Measurements from ENCODE around the gene DGCR8. TPM values are rescaled to one million over a fixed set of nuclear protein-coding genes. Genes with fewer than 3 reads are reported as not detected.

The DGCR8 gene
- total RNA-seq, 4 donors from 2014 or later: 13.7 to 33.8 (median 18.7) TPM

DNA sequence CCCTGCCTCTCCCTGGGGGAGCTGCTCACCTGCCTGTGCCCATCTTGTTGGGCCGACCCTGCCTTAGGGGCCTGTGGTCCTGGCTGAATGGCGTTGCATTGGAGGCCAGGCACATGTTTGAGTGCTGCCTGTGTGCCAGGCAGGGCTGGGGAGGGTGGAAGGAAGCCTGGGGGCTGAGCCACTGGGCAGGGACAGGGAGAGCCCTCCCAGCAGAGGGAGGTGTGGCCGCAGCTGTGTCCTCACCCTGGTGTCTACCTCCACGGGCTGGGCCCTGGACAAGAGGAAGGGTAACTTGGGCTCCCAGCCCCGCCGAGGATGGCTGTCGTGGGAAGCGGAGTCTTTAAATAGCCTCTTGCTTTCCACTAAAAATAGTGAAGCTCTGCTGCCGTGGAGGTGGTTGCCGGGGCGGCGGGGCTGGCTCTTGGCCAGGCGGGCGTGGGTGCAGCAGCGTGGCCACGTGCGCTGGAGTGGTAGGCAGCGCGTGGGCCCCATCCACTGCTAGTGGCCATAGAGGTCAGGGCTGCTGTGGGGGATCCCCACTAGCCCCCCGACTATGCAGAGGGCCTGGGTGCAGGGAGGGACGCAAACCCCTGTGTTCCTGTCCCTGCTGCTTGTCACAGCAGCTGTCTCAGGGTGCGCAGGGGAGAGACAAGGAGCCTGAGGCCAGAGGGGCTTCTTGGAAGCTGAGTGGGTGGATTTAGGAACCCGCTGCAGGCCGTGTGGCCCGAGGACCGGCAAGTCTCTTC lies 57.8 kb downstream of the DGCR8 start:
- WGBS, 2 donors: 36 to 43% methylated on average over 3 to 10 of the region's 26 CpGs
- Histone ChIP-seq H3K9me3 (no peaks in the 10 kb centered on the region), H3K36me3 (peaks cover 0 to 40% (median 4%) of the 10 kb centered on the region in 3 donors), H3K4me3 (no peak overlapping the region), H3K4me1 (peaks cover 26 to 59% (median 54%) of the 10 kb centered on the region in 3 donors), H3K27me3 (no peaks in the 10 kb centered on the region), H3K27ac (no peak overlapping the region)
- intact Hi-C loops (cut with DNase I): no loop called here
- DNase-seq: no peak
- no peak for TF ChIP-seq POLR2A (IDR thresholded peaks at IDR 0.05)
- TF ChIP-seq, protein P1, sequence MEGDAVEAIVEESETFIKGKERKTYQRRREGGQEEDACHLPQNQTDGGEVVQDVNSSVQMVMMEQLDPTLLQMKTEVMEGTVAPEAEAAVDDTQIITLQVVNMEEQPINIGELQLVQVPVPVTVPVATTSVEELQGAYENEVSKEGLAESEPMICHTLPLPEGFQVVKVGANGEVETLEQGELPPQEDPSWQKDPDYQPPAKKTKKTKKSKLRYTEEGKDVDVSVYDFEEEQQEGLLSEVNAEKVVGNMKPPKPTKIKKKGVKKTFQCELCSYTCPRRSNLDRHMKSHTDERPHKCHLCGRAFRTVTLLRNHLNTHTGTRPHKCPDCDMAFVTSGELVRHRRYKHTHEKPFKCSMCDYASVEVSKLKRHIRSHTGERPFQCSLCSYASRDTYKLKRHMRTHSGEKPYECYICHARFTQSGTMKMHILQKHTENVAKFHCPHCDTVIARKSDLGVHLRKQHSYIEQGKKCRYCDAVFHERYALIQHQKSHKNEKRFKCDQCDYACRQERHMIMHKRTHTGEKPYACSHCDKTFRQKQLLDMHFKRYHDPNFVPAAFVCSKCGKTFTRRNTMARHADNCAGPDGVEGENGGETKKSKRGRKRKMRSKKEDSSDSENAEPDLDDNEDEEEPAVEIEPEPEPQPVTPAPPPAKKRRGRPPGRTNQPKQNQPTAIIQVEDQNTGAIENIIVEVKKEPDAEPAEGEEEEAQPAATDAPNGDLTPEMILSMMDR (IDR thresholded peaks at IDR 0.05): no peak

- Histone ChIP-seq H3K27me3 (no peaks in the 10 kb centered on the region), H3K4me1 (peaks cover 22 to 59% (median 49%) of the 10 kb centered on the region in 3 donors), H3K27ac (no peak overlapping the region), H3K36me3 (peaks cover 0 to 45% (median 4%) of the 10 kb centered on the region in 3 donors), H3K9me3 (no peaks in the 10 kb centered on the region), H3K4me3 (no peak overlapping the region)
- no peak for DNase-seq
- intact Hi-C loops (cut with DNase I): no loop called here
- WGBS, 2 donors: 10 to 48% methylated on average over 2 of the region's 4 CpGs
- TF ChIP-seq, protein P1 (IDR thresholded peaks at IDR 0.05): no peak
- TF ChIP-seq POLR2A (IDR thresholded peaks at IDR 0.05): no peak
Measured at GRCh38 chr22:20138417-20138738, 58.3 kb downstream of the DGCR8 start.

GRCh38 chr22:20138868-20139267 lies 58.8 kb downstream of the DGCR8 start:
- WGBS, 2 donors: 90 to 96% methylated on average over 7 to 9 of the region's 16 CpGs
- intact Hi-C loops (cut with DNase I): no loop called here
- no peak for DNase-seq
- TF ChIP-seq, protein P1 (IDR thresholded peaks at IDR 0.05): no peak
- no peak for TF ChIP-seq POLR2A (IDR thresholded peaks at IDR 0.05)
- Histone ChIP-seq H3K36me3 (peaks cover 0 to 50% (median 4%) of the 10 kb centered on the region in 3 donors), H3K27me3 (no peaks in the 10 kb centered on the region), H3K9me3 (no peaks in the 10 kb centered on the region), H3K4me1 (peaks cover 20 to 57% (median 44%) of the 10 kb centered on the region in 3 donors), H3K4me3 (no peak overlapping the region), H3K27ac (no peak overlapping the region)

GRCh38 chr22:20139391-20140106 lies 59.5 kb downstream of the DGCR8 start:
- Histone ChIP-seq H3K36me3 (peaks cover 0 to 55% (median 4%) of the 10 kb centered on the region in 3 donors), H3K27me3 (no peaks in the 10 kb centered on the region), H3K4me3 (no peak overlapping the region), H3K9me3 (no peaks in the 10 kb centered on the region), H3K4me1 (peaks cover 16 to 50% (median 37%) of the 10 kb centered on the region in 3 donors), H3K27ac (no peak overlapping the region)
- no peak for TF ChIP-seq POLR2A (IDR thresholded peaks at IDR 0.05)
- TF ChIP-seq, protein P1 (IDR thresholded peaks at IDR 0.05): no peak
- intact Hi-C loops (cut with DNase I): no loop called here
- DNase-seq: no peak
- 93 to 95% methylated on average over 15 to 31 of the region's 36 CpGs for WGBS, 2 donors

GRCh38 chr22:20140107-20140445 lies 60.0 kb downstream of the DGCR8 start:
- H3K27ac ChIP-seq: no peak overlapping the region
- peaks cover 16 to 45% (median 32%) of the 10 kb centered on the region in 3 donors for H3K4me1 ChIP-seq
- peaks cover 0 to 61% (median 4%) of the 10 kb centered on the region in 3 donors for H3K36me3 ChIP-seq
- no peaks in the 10 kb centered on the region for H3K27me3 ChIP-seq
- intact Hi-C loops (cut with DNase I): no loop called here
- DNase-seq: no peak
- H3K4me3 ChIP-seq: no peak overlapping the region
- 100% methylated on average over 2 of the region's 11 CpGs; no CpG with 5 or more reads in 1 of the 2 donors for WGBS, 2 donors
- no peaks in the 10 kb centered on the region for H3K9me3 ChIP-seq
- TF ChIP-seq POLR2A (IDR thresholded peaks at IDR 0.05): no peak
- TF ChIP-seq, protein P1 (IDR thresholded peaks at IDR 0.05): no peak

Data from esophagus squamous epithelium (tissue), 5 donors.